DND-41 (cell line): ENCODE measurements around the gene RPL13A.

ENCODE experiments used
- CTCF ChIP-seq: IDR thresholded peaks from 2 replicates; pipeline ENCODE4 v1.5.1; 2012; ENCODE audit warnings: borderline replicate concordance, low read length, moderate library complexity, mild to moderate bottlenecking; ENCODE audit not compliant: poor library complexity, severe bottlenecking; ENCODE audit errors: extremely low read depth
- EZH2 ChIP-seq: IDR thresholded peaks from 3 replicates; pipeline ENCODE4 v1.6.1; 2012; ENCODE audit warnings: borderline replicate concordance, low read depth, mild to moderate bottlenecking, moderate library complexity, low read length, inconsistent platforms; ENCODE audit not compliant: severe bottlenecking

GRCh38 chr19:49461656-49462055 is 25.8 kb upstream of the RPL13A start:
- TF ChIP-seq CTCF (no peak), EZH2 (no peak)
